HG03064 (cell line): ENCODE results near the gene KCTD5.
"Not testable (repeated sequence)": the region's sequence is repeated elsewhere in the genome, so short reads cannot be mapped to it uniquely, and the experiment has no call there.

Experiments used
- ATAC-seq: cut with Tn5 transposase; IDR thresholded peaks from one replicate; pipeline ENCODE4 v1.9.1; 2021; ENCODE audit warnings: low read depth; ENCODE audit not compliant: unreplicated experiment

KCTD5 gene

GRCh38 chr16:2721634-2722173 is 39.4 kb downstream of the KCTD5 start:
- ATAC-seq, result not testable (repeated sequence)

- no peak for ATAC-seq
Measured at GRCh38 chr16:2724088-2724676, 41.9 kb downstream of the KCTD5 start.

- ATAC-seq, result no peak
Measured at GRCh38 chr16:2724816-2725348, 42.6 kb downstream of the KCTD5 start.

GRCh38 chr16:2726923-2727322 is 44.6 kb downstream of the KCTD5 start:
- ATAC-seq, result no peak

- ATAC-seq, result no peak
Measured at GRCh38 chr16:2728034-2728433, 45.7 kb downstream of the KCTD5 start.

- ATAC-seq, result no peak
Measured at GRCh38 chr16:2734844-2735515, 52.7 kb downstream of the KCTD5 start.

GRCh38 chr16:2736476-2737237 is 54.3 kb downstream of the KCTD5 start:
- ATAC-seq, result no peak

- no peak for ATAC-seq
Measured at GRCh38 chr16:2737238-2737605, 54.9 kb downstream of the KCTD5 start.

GRCh38 chr16:2737895-2738418 is 55.6 kb downstream of the KCTD5 start:
- ATAC-seq, result no peak

GRCh38 chr16:2738615-2739014 is 56.3 kb downstream of the KCTD5 start:
- ATAC-seq, result no peak

GRCh38 chr16:2739625-2740430 is 57.5 kb downstream of the KCTD5 start:
- no peak for ATAC-seq

- no peak for ATAC-seq
Measured at GRCh38 chr16:2740476-2740875, 58.2 kb downstream of the KCTD5 start.

GRCh38 chr16:2741168-2741567 is 58.8 kb downstream of the KCTD5 start:
- no peak for ATAC-seq

GRCh38 chr16:2742323-2743006 is 60.1 kb downstream of the KCTD5 start:
- no peak for ATAC-seq

GRCh38 chr16:2743007-2743810 is 60.9 kb downstream of the KCTD5 start:
- ATAC-seq, result no peak

GRCh38 chr16:2744711-2745110 is 62.4 kb downstream of the KCTD5 start:
- no peak for ATAC-seq

GRCh38 chr16:2745116-2745890 is 63.0 kb downstream of the KCTD5 start:
- no peak for ATAC-seq

- no peak for ATAC-seq
Measured at GRCh38 chr16:2745961-2746360, 63.6 kb downstream of the KCTD5 start.
